SKM-1 (cell line): ENCODE results near the gene LILRA6.

Experiments used
- DNase-seq: peaks from one replicate; lab custom pipeline; 2025; ENCODE audit not compliant: unreplicated experiment; lab: John Stamatoyannopoulos, UW

Gene LILRA6

GRCh38 chr19:54188215-54188871 lies 54.2 kb downstream of the LILRA6 start:
- peak; percentile 37 for DNase-seq

- DNase-seq = no peak
These were observed 55.6 kb downstream of the LILRA6 start for GRCh38 chr19:54186934-54187381.
